Tibial nerve (tissue), 3 donors: ENCODE results near the gene PALM.
"Not testable (repeated sequence)": the region's sequence is repeated elsewhere in the genome, so short reads cannot be mapped to it uniquely, and the experiment has no call there.

Experiments
- POLR2A ChIP-seq, 2 donors: fragments of 450-650 bp; IDR thresholded peaks; one replicate each; pipeline ENCODE4 v1.6.1; 2017; ENCODE audit warnings: antibody characterized with exemption in 2 of 2, mild to moderate bottlenecking in 2 of 2, moderate library complexity in 2 of 2
- TF ChIP-seq, protein P1 (sequence below), 5 experiments: fragments of 200-600 bp in 3 of 5; fragments of 450-650 bp in 2 of 5; sonication (generic) in 3 of 5; IDR thresholded peaks; one replicate each; pipeline ENCODE4 v1.5.1; 2016 to 2019; ENCODE audit warnings: antibody characterized with exemption in 5 of 5, mild to moderate bottlenecking in 3 of 5, moderate library complexity in 2 of 5

DNA sequence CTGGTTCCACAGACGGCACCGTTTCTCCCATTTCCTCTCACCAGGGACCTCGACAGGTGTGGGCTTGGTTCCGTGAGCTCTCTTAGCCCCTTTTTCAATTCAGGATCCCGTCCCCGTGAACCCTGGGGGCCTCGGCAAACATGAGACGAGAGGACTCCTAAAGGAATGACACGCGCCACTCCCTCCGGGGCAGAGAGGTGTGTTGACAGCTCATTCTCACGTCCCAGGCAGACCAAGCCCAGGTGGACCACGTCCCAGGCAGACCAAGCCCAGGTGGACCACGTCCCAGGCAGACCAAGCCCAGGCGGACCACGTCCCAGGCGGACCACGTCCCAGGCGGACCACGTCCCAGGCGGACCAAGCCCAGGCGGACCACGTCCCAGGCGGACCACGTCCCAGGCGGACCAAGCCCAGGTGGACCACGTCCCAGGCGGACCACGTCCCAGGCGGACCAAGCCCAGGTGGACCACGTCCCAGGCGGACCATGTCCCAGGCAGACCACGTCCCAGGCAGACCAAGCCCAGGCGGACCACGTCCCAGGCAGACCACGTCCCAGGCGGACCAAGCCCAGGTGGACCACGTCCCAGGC is 41.7 kb upstream of the PALM start:
- not testable (repeated sequence) for TF ChIP-seq POLR2A (IDR thresholded peaks at IDR 0.05)
- TF ChIP-seq, protein P1, sequence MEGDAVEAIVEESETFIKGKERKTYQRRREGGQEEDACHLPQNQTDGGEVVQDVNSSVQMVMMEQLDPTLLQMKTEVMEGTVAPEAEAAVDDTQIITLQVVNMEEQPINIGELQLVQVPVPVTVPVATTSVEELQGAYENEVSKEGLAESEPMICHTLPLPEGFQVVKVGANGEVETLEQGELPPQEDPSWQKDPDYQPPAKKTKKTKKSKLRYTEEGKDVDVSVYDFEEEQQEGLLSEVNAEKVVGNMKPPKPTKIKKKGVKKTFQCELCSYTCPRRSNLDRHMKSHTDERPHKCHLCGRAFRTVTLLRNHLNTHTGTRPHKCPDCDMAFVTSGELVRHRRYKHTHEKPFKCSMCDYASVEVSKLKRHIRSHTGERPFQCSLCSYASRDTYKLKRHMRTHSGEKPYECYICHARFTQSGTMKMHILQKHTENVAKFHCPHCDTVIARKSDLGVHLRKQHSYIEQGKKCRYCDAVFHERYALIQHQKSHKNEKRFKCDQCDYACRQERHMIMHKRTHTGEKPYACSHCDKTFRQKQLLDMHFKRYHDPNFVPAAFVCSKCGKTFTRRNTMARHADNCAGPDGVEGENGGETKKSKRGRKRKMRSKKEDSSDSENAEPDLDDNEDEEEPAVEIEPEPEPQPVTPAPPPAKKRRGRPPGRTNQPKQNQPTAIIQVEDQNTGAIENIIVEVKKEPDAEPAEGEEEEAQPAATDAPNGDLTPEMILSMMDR (IDR thresholded peaks at IDR 0.05) = not testable (repeated sequence)
